ENCODE data around the gene GET3. TPM values are rescaled to one million over a fixed set of nuclear protein-coding genes. Genes with fewer than 3 reads are reported as not detected.

Gene GET3
- total and polyA plus RNA-seq, 2 of the 13 experiments (the other 11 are each of a cell fraction or from before 2014, with no cell fraction given): 57.7 to 59.4 TPM

- TF ChIP-seq RERE (CRISPR knock-in tag; IDR thresholded peaks at IDR 0.05; ENCODE audit: low read depth): no peak
- TF ChIP-seq EEA1 (CRISPR knock-in tag; IDR thresholded peaks at IDR 0.05; ENCODE audit: borderline replicate concordance): no peak
- TF ChIP-seq REL (CRISPR knock-in tag; conservative IDR thresholded peaks at IDR 0.05): 0 out of 2 replicates have a peak, but pooled peaks have one; percentile 22
- TF ChIP-seq KDM2A (CRISPR knock-in tag; IDR thresholded peaks at IDR 0.05; ENCODE audit: borderline replicate concordance, low read depth): 0 out of 2 replicates have a peak, but pooled peaks have one; percentile 67
- no peak for TF ChIP-seq MTERF4 (CRISPR knock-in tag; IDR thresholded peaks at IDR 0.05)
- TF ChIP-seq PTBP1 (IDR thresholded peaks at IDR 0.05; ENCODE audit: low read depth, low read length, poor library complexity, severe bottlenecking): no peak
- peak; percentile 32; the same call in 1 of the 2 replicates for TF ChIP-seq RARA (CRISPR knock-in tag; IDR thresholded peaks at IDR 0.05)
- TF ChIP-seq KLF6 (CRISPR knock-in tag; IDR thresholded peaks at IDR 0.05): no peak
- TF ChIP-seq ZNF18 (CRISPR knock-in tag; IDR thresholded peaks at IDR 0.05; ENCODE audit: insufficient replicate concordance): no peak
- no peak for TF ChIP-seq CREM (IDR thresholded peaks at IDR 0.05)
- TF ChIP-seq CREM (CRISPR knock-in tag; IDR thresholded peaks at IDR 0.05): no peak
- no peak for TF ChIP-seq KDM6A (CRISPR knock-in tag; IDR thresholded peaks at IDR 0.05; ENCODE audit: low read depth)
- TF ChIP-seq ZNF546 (CRISPR knock-in tag; conservative IDR thresholded peaks at IDR 0.05): 0 out of 2 replicates have a peak, but pooled peaks have one; percentile 42
- TF ChIP-seq FOXO1 (CRISPR knock-in tag; IDR thresholded peaks at IDR 0.05): no peak
- TF ChIP-seq NCOA2 (CRISPR knock-in tag; IDR thresholded peaks at IDR 0.05): no peak
- TF ChIP-seq ZNF747 (CRISPR knock-in tag; IDR thresholded peaks at IDR 0.05; ENCODE audit: borderline replicate concordance): no peak
- TF ChIP-seq ZNF225 (CRISPR knock-in tag; IDR thresholded peaks at IDR 0.05): no peak
- TF ChIP-seq ZNF784 (CRISPR knock-in tag; IDR thresholded peaks at IDR 0.05; ENCODE audit: borderline replicate concordance): no peak
- no peak for TF ChIP-seq NRL (CRISPR knock-in tag; IDR thresholded peaks at IDR 0.05; ENCODE audit: borderline replicate concordance)
- TF ChIP-seq GFI1 (CRISPR knock-in tag; IDR thresholded peaks at IDR 0.05; ENCODE audit: borderline replicate concordance): 0 out of 2 replicates have a peak, but pooled peaks have one; percentile 26
- no peak for TF ChIP-seq PRPF4 (IDR thresholded peaks at IDR 0.05; ENCODE audit: low read depth, low read length, poor library complexity, severe bottlenecking)
These were observed 40.1 kb downstream of the GET3 start (continued) for GRCh38 chr19:12777217-12778016.

Data from HepG2 (cell line).